ENCODE measurements around the gene CTAG1A.
"Not testable (repeated sequence)": the region's sequence is repeated elsewhere in the genome, so short reads cannot be mapped to it uniquely, and the experiment has no call there.

The CTAG1A gene

GRCh38 chrX:154573061-154573460, 11.9 kb upstream of the CTAG1A start:
- not testable (repeated sequence) for DNase-seq (ENCODE audit: low spot score)

GRCh38 chrX:154575076-154575475, 9.9 kb upstream of the CTAG1A start:
- DNase-seq (ENCODE audit: low spot score): not testable (repeated sequence)

- DNase-seq (ENCODE audit: low spot score): not testable (repeated sequence)
These were observed 1.9 kb upstream of the CTAG1A start for GRCh38 chrX:154582994-154583393.

- DNase-seq (ENCODE audit: low spot score): not testable (repeated sequence)
These were observed 5.5 kb downstream of the CTAG1A start for GRCh38 chrX:154590415-154590814.

GRCh38 chrX:154592505-154592904, 7.6 kb downstream of the CTAG1A start:
- no peak for DNase-seq (ENCODE audit: low spot score)

GRCh38 chrX:154593201-154593600, 8.3 kb downstream of the CTAG1A start:
- DNase-seq (ENCODE audit: low spot score): no peak

GRCh38 chrX:154594491-154594890, 9.6 kb downstream of the CTAG1A start:
- DNase-seq (ENCODE audit: low spot score): no peak

- DNase-seq (ENCODE audit: low spot score): no peak
These were observed 10.8 kb downstream of the CTAG1A start for GRCh38 chrX:154595559-154596249.

- DNase-seq (ENCODE audit: low spot score): peak; percentile 63
These were observed 11.5 kb downstream of the CTAG1A start for GRCh38 chrX:154596290-154596929.

- DNase-seq (ENCODE audit: low spot score): no peak
These were observed 12.3 kb downstream of the CTAG1A start for GRCh38 chrX:154597221-154597620.

GRCh38 chrX:154598656-154599055, 13.7 kb downstream of the CTAG1A start:
- no peak for DNase-seq (ENCODE audit: low spot score)

- no peak for DNase-seq (ENCODE audit: low spot score)
These were observed 14.6 kb downstream of the CTAG1A start for GRCh38 chrX:154599531-154599930.

GRCh38 chrX:154600759-154601374, 15.9 kb downstream of the CTAG1A start:
- no peak for DNase-seq (ENCODE audit: low spot score)

GRCh38 chrX:154602226-154602625, 17.3 kb downstream of the CTAG1A start:
- DNase-seq (ENCODE audit: low spot score): no peak

- no peak for DNase-seq (ENCODE audit: low spot score)
These were observed 18.0 kb downstream of the CTAG1A start for GRCh38 chrX:154602766-154603437.

GRCh38 chrX:154603438-154604430, 18.8 kb downstream of the CTAG1A start:
- DNase-seq (ENCODE audit: low spot score): no peak

- no peak for DNase-seq (ENCODE audit: low spot score)
These were observed 20.6 kb downstream of the CTAG1A start for GRCh38 chrX:154605566-154605965.

- DNase-seq (ENCODE audit: low spot score): no peak
These were observed 22.4 kb downstream of the CTAG1A start for GRCh38 chrX:154607370-154607769.

GRCh38 chrX:154607976-154608375, 23.0 kb downstream of the CTAG1A start:
- DNase-seq (ENCODE audit: low spot score): not testable (repeated sequence)

GRCh38 chrX:154608823-154609222, 23.9 kb downstream of the CTAG1A start:
- not testable (repeated sequence) for DNase-seq (ENCODE audit: low spot score)

- not testable (repeated sequence) for DNase-seq (ENCODE audit: low spot score)
These were observed 26.2 kb downstream of the CTAG1A start for GRCh38 chrX:154611146-154611545.
